GM12878 (cell line): Measurements from ENCODE around the gene LTA. TPM values are rescaled to one million over a fixed set of nuclear protein-coding genes. Genes with fewer than 3 reads are reported as not detected.

Source experiments
- BHLHE40 ChIP-seq, 2 experiments: fragments of 450-650 bp in 1 of 2; IDR thresholded peaks; 2 replicates each; pipeline ENCODE4 v1.6.1; 2011 to 2017; ENCODE audit warnings: low read depth in 2 of 2, borderline replicate concordance in 1 of 2, improper control_type of control experiment in 1 of 2, low read length in 1 of 2, mild to moderate bottlenecking in 1 of 2
- CBX3 ChIP-seq: fragments of 200-600 bp; sonication (generic); IDR thresholded peaks from 2 replicates; pipeline ENCODE4 v1.6.1; 2016; ENCODE audit warnings: low read depth, borderline replicate concordance
- E4F1 ChIP-seq: fragments of 450-650 bp; IDR thresholded peaks from 2 replicates; pipeline ENCODE4 v1.6.1; 2018; ENCODE audit warnings: borderline replicate concordance, mild to moderate bottlenecking; ENCODE audit not compliant: partially characterized antibody
- EZH2 ChIP-seq: IDR thresholded peaks from 2 replicates; pipeline ENCODE4 v1.6.1; 2012; ENCODE audit warnings: low read depth, mild to moderate bottlenecking, control low read depth, inconsistent platforms, low read length, borderline replicate concordance; ENCODE audit not compliant: control insufficient read depth
- FOS ChIP-seq: IDR thresholded peaks from 3 replicates; pipeline ENCODE4 v1.6.1; 2011; ENCODE audit warnings: borderline replicate concordance; ENCODE audit not compliant: insufficient read length; ENCODE audit errors: extremely low read depth
- HDAC2 ChIP-seq: fragments of 200-600 bp; sonication (generic); IDR thresholded peaks from 2 replicates; pipeline ENCODE4 v1.6.1; 2017
- HDAC6 ChIP-seq: fragments of 200-600 bp; sonication (generic); IDR thresholded peaks from one replicate; pipeline ENCODE4 v1.8.0; 2017; ENCODE audit warnings: antibody characterized with exemption; ENCODE audit not compliant: unreplicated experiment
- IKZF2 ChIP-seq, 2 experiments: fragments of 450-650 bp; IDR thresholded peaks; 2 replicates each; pipeline ENCODE4 v1.6.1; 2017; ENCODE audit warnings: mild to moderate bottlenecking in 2 of 2, moderate library complexity in 2 of 2
- MLLT1 ChIP-seq: fragments of 450-650 bp; IDR thresholded peaks from 2 replicates; pipeline ENCODE4 v1.6.1; 2016; ENCODE audit warnings: mild to moderate bottlenecking
- MTA2 ChIP-seq: fragments of 450-650 bp; IDR thresholded peaks from 2 replicates; pipeline ENCODE4 v1.6.1; 2016; ENCODE audit warnings: low read depth, mild to moderate bottlenecking, moderate library complexity
- MYC ChIP-seq: IDR thresholded peaks from 2 replicates; pipeline ENCODE4 v1.6.1; 2011; ENCODE audit warnings: mild to moderate bottlenecking, low read length, moderate library complexity, inconsistent platforms; ENCODE audit not compliant: insufficient read depth, insufficient replicate concordance, insufficient read length, severe bottlenecking
- PAX5 ChIP-seq: IDR thresholded peaks from 2 replicates; pipeline ENCODE4 v1.6.1; 2011; ENCODE audit warnings: low read depth, low read length, borderline replicate concordance
- POLR2A ChIP-seq: IDR thresholded peaks from 2 replicates; pipeline ENCODE4 v1.6.1; 2011; ENCODE audit warnings: low read depth, mild to moderate bottlenecking, low read length
- RUNX3 ChIP-seq: IDR thresholded peaks from 2 replicates; pipeline ENCODE4 v1.6.1; 2012; ENCODE audit warnings: low read length, inconsistent platforms
- SIN3A ChIP-seq: IDR thresholded peaks from 2 replicates; pipeline ENCODE4 v1.6.1; 2012; ENCODE audit warnings: low read depth, low read length, improper control_type of control experiment
- SMAD1 ChIP-seq: fragments of 450-650 bp; IDR thresholded peaks from 2 replicates; pipeline ENCODE4 v1.6.1; 2018; ENCODE audit warnings: mild to moderate bottlenecking, low read depth; ENCODE audit not compliant: partially characterized antibody
- SMARCA5 ChIP-seq: fragments of 450-650 bp; IDR thresholded peaks from 2 replicates; pipeline ENCODE4 v1.6.1; 2017; ENCODE audit warnings: mild to moderate bottlenecking
- SREBF1 ChIP-seq: IDR thresholded peaks from 2 replicates; pipeline ENCODE4 v1.6.1; 2012; ENCODE audit warnings: mild to moderate bottlenecking, low read length
- SREBF2 ChIP-seq: IDR thresholded peaks from 2 replicates; pipeline ENCODE4 v1.6.1; 2012; ENCODE audit warnings: mild to moderate bottlenecking, low read length
- TARDBP ChIP-seq: IDR thresholded peaks from 2 replicates; pipeline ENCODE4 v1.6.1; 2016; ENCODE audit warnings: borderline replicate concordance
- TCF12 ChIP-seq: IDR thresholded peaks from 2 replicates; pipeline ENCODE4 v1.6.1; 2011; ENCODE audit warnings: low read depth, mild to moderate bottlenecking, low read length
- TCF3 ChIP-seq: IDR thresholded peaks from 2 replicates; pipeline ENCODE4 v1.6.1; 2012; ENCODE audit warnings: low read depth, mild to moderate bottlenecking, low read length, borderline replicate concordance; ENCODE audit not compliant: insufficient read depth
- USF2 ChIP-seq: IDR thresholded peaks from 2 replicates; pipeline ENCODE4 v1.6.1; 2011; ENCODE audit warnings: low read depth, low read length, improper control_type of control experiment, borderline replicate concordance
- ZNF207 ChIP-seq: fragments of 450-650 bp; IDR thresholded peaks from 2 replicates; pipeline ENCODE4 v1.6.1; 2014; ENCODE audit warnings: antibody characterized with exemption, mild to moderate bottlenecking, borderline replicate concordance
- ZNF217 ChIP-seq: fragments of 450-650 bp; IDR thresholded peaks from 2 replicates; pipeline ENCODE4 v1.6.1; 2017; ENCODE audit warnings: antibody characterized with exemption, mild to moderate bottlenecking
- ZNF384 ChIP-seq: IDR thresholded peaks from 2 replicates; pipeline ENCODE4 v1.6.1; 2012; ENCODE audit warnings: low read depth, mild to moderate bottlenecking, low read length, improper control_type of control experiment, borderline replicate concordance
- polyA plus RNA-seq, 11 experiments: library from polyadenylated mRNA; depleted of rRNA in 4 of 11; unstranded in 6 of 11; stranded (reverse) in 5 of 11; fragments of >200 nt; fragmentation: Nextera tagmentation in 4 of 11; fragmentation: Illumina TruSeq in 1 of 11; extraction: Ambion mirVana in 4 of 11; extraction: Trizol in 1 of 11; gene quantifications; 1 replicate in 1 of 11; 2 replicates in 10 of 11; pipeline versions ENCODE4 v1.2.1 to v1.2.3, GENCODE V29; 2011 to 2016; ENCODE audit warnings: inconsistent platforms in 2 of 11, missing spikeins in 2 of 11, low read depth in 1 of 11
- total RNA-seq, 4 experiments: library from RNA; depleted of rRNA in 3 of 4; stranded (reverse); fragments of >200 nt in 3 of 4; fragmentation: Illumina TruSeq in 1 of 4; extraction: Trizol in 1 of 4; gene quantifications; 2 replicates each; pipeline versions ENCODE4 v1.2.1 to v1.2.3, GENCODE V29; 2013 to 2021
- TF ChIP-seq, protein P1 (sequence below): IDR thresholded peaks from 2 replicates; pipeline ENCODE4 v1.6.1; 2012; ENCODE audit warnings: low read depth, low read length, improper control_type of control experiment

LTA gene
- total and polyA plus RNA-seq, 10 of the 15 experiments (the other 5 are each of a cell fraction or from before 2014, with no cell fraction given): 27.5 to 100 (median 75.1) TPM

DNA sequence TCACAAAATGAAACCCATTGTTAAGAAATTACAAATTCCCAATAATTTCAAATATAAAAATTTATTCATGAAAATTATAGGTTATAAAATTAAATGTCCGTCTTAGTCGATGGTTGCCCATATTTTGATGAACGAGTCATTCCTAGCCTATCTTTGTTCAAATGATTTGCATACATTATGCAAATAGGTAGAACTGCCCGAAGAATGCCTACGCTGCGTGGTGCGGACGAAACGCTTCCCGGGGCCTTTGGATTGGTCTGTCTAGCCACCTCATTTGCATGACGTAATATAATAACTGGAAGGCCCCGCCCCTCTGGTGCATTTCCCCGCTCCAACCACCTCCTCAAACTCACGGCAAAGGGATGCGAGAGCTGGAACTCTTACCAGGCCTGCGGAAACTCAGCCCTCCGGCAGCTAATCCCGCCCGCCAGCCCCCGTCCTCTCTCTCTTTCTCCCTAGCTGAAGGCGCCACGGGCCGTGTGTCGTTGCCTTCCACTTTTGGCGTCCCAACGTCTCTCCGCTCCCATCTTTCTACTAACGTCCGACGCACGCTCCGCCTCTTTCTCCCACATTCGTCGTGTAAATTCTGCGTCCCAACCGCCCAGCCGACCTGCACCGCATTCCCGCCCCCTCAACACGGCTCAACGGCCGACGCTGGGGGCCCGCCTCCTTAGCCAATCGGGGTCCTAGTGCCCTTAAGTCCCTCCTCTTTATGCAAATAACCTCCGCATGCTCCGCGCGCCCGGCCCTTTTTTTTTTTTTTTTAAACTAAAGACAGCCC is 47.9 kb downstream of the LTA start (continued):
- TF ChIP-seq SREBF1: no peak; the same call in 1 of the 2 replicates
- 0 out of 2 replicates have a peak, but pooled peaks have one; percentile 35 for TF ChIP-seq TCF12
- no peak; the same call in 1 of the 2 replicates for TF ChIP-seq SMARCA5
- no peak; the same call in 1 of the 2 replicates for TF ChIP-seq SIN3A
- peak; percentile 96 for TF ChIP-seq SMAD1
- TF ChIP-seq SREBF2: peak; percentile 8; the same call in 1 of the 2 replicates
- TF ChIP-seq MTA2: no peak
- TF ChIP-seq E4F1: no peak
- TF ChIP-seq RUNX3: peak; percentile 57
- 0 out of 2 replicates have a peak, but pooled peaks have one; percentile 69 for TF ChIP-seq TCF3
- TF ChIP-seq HDAC2: no peak
- no peak for TF ChIP-seq FOS
- peak; percentile 97; the same call in 1 of the 2 replicates for TF ChIP-seq ZNF207
- TF ChIP-seq ZNF384: peak; percentile 99
- TF ChIP-seq, protein P1, sequence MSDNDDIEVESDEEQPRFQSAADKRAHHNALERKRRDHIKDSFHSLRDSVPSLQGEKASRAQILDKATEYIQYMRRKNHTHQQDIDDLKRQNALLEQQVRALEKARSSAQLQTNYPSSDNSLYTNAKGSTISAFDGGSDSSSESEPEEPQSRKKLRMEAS: peak; percentile 83
- no peak for TF ChIP-seq EZH2
- TF ChIP-seq TARDBP: 0 out of 2 replicates have a peak, but pooled peaks have one; percentile 55
- TF ChIP-seq CBX3: no peak
- peak; percentile 64 to 66; a peak in 2 of 4 replicates for TF ChIP-seq BHLHE40 (IDR thresholded peaks at IDR 0.05; ENCODE audit: borderline replicate concordance in 1 of 2, low read depth in 2 of 2, low read length in 1 of 2)
- peak; percentile 83 to 90 for TF ChIP-seq IKZF2 (IDR thresholded peaks at IDR 0.05)
- peak; percentile 84 for TF ChIP-seq MLLT1
- TF ChIP-seq ZNF217: no peak
- peak; percentile 56; the same call in 1 of the 2 replicates for TF ChIP-seq PAX5
- peak; percentile 51 for TF ChIP-seq HDAC6
- no peak for TF ChIP-seq MYC
- TF ChIP-seq POLR2A: peak; percentile 92
- TF ChIP-seq USF2: no peak; the same call in 1 of the 2 replicates
